NB4 (cell line): ENCODE measurements around the gene CLEC10A.

ENCODE experiments used
- MYC ChIP-seq: IDR thresholded peaks from 2 replicates; pipeline ENCODE4 v1.6.1; 2011; ENCODE audit warnings: low read depth, low read length
- POLR2A ChIP-seq: IDR thresholded peaks from 2 replicates; pipeline ENCODE4 v1.6.1; 2011; ENCODE audit warnings: mild to moderate bottlenecking; ENCODE audit not compliant: insufficient read length; ENCODE audit errors: extremely low read depth
- TF ChIP-seq, protein P1 (sequence below): IDR thresholded peaks from one replicate; pipeline ENCODE4 v1.5.1; 2012; ENCODE audit warnings: low read depth, low read length

DNA sequence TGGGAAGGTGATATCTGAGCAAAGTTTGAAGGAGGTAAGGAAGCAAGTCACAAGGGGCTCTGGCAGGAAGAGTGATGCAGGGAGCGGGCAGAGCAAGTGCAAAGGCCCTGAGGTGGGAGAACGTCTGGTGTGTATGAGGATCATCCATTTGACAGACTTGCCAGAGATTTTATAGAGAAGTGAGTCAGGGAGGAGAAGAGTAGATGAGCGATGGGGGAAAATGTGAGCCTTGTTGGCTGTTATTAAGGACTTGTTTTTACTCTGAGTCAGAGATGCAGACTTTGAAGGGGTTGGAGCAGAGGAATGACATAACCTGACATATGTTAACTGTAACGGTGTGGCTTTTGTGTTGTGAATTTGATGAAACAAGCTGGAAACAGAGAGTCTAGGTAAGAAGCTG is 3.5 kb upstream of the CLEC10A start:
- TF ChIP-seq, protein P1, sequence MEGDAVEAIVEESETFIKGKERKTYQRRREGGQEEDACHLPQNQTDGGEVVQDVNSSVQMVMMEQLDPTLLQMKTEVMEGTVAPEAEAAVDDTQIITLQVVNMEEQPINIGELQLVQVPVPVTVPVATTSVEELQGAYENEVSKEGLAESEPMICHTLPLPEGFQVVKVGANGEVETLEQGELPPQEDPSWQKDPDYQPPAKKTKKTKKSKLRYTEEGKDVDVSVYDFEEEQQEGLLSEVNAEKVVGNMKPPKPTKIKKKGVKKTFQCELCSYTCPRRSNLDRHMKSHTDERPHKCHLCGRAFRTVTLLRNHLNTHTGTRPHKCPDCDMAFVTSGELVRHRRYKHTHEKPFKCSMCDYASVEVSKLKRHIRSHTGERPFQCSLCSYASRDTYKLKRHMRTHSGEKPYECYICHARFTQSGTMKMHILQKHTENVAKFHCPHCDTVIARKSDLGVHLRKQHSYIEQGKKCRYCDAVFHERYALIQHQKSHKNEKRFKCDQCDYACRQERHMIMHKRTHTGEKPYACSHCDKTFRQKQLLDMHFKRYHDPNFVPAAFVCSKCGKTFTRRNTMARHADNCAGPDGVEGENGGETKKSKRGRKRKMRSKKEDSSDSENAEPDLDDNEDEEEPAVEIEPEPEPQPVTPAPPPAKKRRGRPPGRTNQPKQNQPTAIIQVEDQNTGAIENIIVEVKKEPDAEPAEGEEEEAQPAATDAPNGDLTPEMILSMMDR = no peak
- TF ChIP-seq MYC = no peak
- TF ChIP-seq POLR2A = no peak
